ENCODE measurements around the gene SLC7A11.

GRCh38 chr4:138236037-138236436 is 6.1 kb downstream of the SLC7A11 start:
- no peak for TF ChIP-seq CTCF (IDR thresholded peaks at IDR 0.05)
- TF ChIP-seq POLR2A (IDR thresholded peaks at IDR 0.05): no peak

Data from body of pancreas (tissue), 4 donors.